ENCODE results near the gene ART5.

- TF ChIP-seq CTCF (IDR thresholded peaks at IDR 0.05), result no peak
- no peak for TF ChIP-seq POLR2A (IDR thresholded peaks at IDR 0.05)
- no peak for TF ChIP-seq EP300 (IDR thresholded peaks at IDR 0.05)
- TF ChIP-seq POLR2AphosphoS5 (IDR thresholded peaks at IDR 0.05), result no peak
These were observed 601 bp downstream of the ART5 start for GRCh38 chr11:3641191-3641590.

Data from sigmoid colon (tissue), 4 donors.